Transverse colon (tissue), 3 donors: ENCODE measurements around the gene PIEZO2.

Source experiments
- EP300 ChIP-seq: sonication (generic); formaldehyde crosslinking; IDR thresholded peaks from one replicate; pipeline ENCODE4 v1.6.1; 2017; ENCODE audit warnings: antibody characterized with exemption, low read depth
- TF ChIP-seq, protein P1 (sequence below), 5 experiments: fragments of 200-600 bp in 3 of 5; fragments of 450-650 bp in 2 of 5; sonication (generic) in 3 of 5; IDR thresholded peaks; 1 replicate in 2 of 5; 2 replicates in 3 of 5; pipeline ENCODE4 v1.5.1; 2016 to 2017; ENCODE audit warnings: antibody characterized with exemption in 5 of 5, inconsistent platforms in 3 of 5, mild to moderate bottlenecking in 2 of 5, moderate library complexity in 1 of 5

DNA sequence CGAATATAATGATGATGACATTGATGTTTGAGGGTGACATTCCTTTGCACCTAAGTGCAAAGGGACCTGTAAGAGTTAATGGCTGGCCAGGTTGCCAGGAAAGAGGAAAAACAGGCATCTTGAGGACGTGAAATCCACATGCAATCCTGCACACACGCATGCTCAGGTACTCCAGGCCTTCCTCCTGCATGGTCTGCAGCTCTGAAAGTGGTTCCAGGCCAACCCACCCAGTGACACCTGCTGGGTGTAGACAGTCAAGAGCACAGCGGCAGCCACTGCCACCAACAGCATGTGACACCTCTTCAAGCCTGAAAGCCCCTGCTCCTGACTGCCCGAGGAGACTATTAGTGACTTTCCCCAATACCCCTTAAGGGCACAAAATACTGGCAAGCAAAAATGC lies 101.6 kb downstream of the PIEZO2 start:
- TF ChIP-seq, protein P1, sequence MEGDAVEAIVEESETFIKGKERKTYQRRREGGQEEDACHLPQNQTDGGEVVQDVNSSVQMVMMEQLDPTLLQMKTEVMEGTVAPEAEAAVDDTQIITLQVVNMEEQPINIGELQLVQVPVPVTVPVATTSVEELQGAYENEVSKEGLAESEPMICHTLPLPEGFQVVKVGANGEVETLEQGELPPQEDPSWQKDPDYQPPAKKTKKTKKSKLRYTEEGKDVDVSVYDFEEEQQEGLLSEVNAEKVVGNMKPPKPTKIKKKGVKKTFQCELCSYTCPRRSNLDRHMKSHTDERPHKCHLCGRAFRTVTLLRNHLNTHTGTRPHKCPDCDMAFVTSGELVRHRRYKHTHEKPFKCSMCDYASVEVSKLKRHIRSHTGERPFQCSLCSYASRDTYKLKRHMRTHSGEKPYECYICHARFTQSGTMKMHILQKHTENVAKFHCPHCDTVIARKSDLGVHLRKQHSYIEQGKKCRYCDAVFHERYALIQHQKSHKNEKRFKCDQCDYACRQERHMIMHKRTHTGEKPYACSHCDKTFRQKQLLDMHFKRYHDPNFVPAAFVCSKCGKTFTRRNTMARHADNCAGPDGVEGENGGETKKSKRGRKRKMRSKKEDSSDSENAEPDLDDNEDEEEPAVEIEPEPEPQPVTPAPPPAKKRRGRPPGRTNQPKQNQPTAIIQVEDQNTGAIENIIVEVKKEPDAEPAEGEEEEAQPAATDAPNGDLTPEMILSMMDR (IDR thresholded peaks at IDR 0.05) = no peak
- no peak for TF ChIP-seq EP300
